Muscle of leg (tissue), 11 donors: ENCODE data around the gene TRPV3. TPM values are rescaled to one million over a fixed set of nuclear protein-coding genes. Genes with fewer than 3 reads are reported as not detected.
A peak's percentile ranks its signal among the peaks of the same experiment; 100 is the strongest.

Source experiments
- DNase-seq: peaks from one replicate; pipeline ENCODE4 v3.0.0; 2013
- H3K27ac ChIP-seq: one replicate; pipeline ENCODE4 v1.5.1; 2013; ENCODE audit warnings: mild to moderate bottlenecking, low read length, control low read depth
- H3K27me3 ChIP-seq: one replicate; pipeline ENCODE4 v1.6.1; 2013; ENCODE audit warnings: low read length; ENCODE audit not compliant: control insufficient read depth, insufficient read depth
- H3K36me3 ChIP-seq: one replicate; pipeline ENCODE4 v1.6.1; 2013; ENCODE audit warnings: low read length; ENCODE audit not compliant: control insufficient read depth, insufficient read depth
- H3K4me1 ChIP-seq: one replicate; pipeline ENCODE4 v1.6.1; 2013; ENCODE audit warnings: low read length; ENCODE audit not compliant: control insufficient read depth, insufficient read depth
- H3K4me3 ChIP-seq: one replicate; pipeline ENCODE4 v1.5.1; 2013; ENCODE audit warnings: low read length, control low read depth
- H3K9me3 ChIP-seq: replicated peaks from 2 replicates; pipeline ENCODE4 v1.6.1; 2013; ENCODE audit warnings: low read depth, low read length; ENCODE audit not compliant: control insufficient read depth
- WGBS: methylation state at CpG from one replicate; pipeline ENCODE4 v1.1.5; 2013; ENCODE audit warnings: missing lambda C conversion rate; ENCODE audit not compliant: insufficient coverage; 5-methylcytosine and 5-hydroxymethylcytosine counted together
- polyA plus RNA-seq, 8 donors: library from polyadenylated mRNA; unstranded; fragments of 120-200 nt; gene quantifications; one replicate each; pipeline versions ENCODE4 v1.2.1 to v1.2.3, GENCODE V29; 2013; ENCODE audit warnings: inconsistent platforms in 1 of 8, low replicate concordance in 1 of 8; ENCODE audit not compliant: insufficient read length in 8 of 8, insufficient read depth in 1 of 8
- total RNA-seq: library from RNA; stranded (reverse); fragments of 120-200 nt; gene quantifications from one replicate; pipeline ENCODE4 v1.2.4, GENCODE V29; 2013

Gene TRPV3
- total and polyA plus RNA-seq, 9 donors: 0.74 to 2.4 (median 1.5) TPM

DNA sequence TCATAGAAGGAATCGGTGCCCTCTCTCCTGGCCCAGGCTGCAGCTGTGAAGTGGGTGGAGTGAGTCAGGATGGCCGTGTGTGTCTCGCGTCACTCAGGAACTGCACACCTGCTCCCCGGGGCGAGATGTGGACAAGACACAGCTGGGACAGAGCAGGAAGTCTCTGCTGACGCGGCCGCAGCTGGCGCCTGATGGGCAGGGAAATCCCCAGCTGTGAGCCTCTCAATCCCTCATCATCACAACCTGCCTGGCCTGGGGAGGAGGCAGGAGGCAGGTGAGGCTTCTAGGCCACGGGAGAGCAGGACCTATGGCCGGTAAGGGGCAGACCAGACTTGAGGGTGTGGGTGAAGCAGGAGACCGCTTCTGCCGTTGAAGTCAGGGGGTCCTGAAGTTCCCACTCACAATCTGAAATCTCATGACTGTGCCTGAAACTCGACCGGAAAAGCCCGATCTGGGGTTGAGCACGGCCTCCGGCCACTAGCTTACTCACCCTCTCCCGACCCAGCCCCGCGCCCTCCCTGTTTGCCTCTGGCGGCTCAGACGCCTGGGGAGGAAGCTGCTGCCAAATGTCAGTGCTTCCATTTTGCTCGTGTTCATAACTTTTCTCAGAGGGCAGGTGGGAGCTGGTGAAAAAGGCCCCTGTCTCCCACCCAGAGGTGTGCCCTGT lies 1.1 kb upstream of the TRPV3 start:
- Histone ChIP-seq H3K36me3 (no peaks in the 10 kb centered on the region), H3K4me3 (no peak overlapping the region), H3K9me3 (no peaks in the 10 kb centered on the region), H3K27me3 (no peaks in the 10 kb centered on the region), H3K27ac (no peak overlapping the region), H3K4me1 (peaks cover 22% of the 10 kb centered on the region)
- 45% methylated on average over 22 of the region's 25 CpGs for WGBS
- DNase-seq: peak; percentile 59

DNA sequence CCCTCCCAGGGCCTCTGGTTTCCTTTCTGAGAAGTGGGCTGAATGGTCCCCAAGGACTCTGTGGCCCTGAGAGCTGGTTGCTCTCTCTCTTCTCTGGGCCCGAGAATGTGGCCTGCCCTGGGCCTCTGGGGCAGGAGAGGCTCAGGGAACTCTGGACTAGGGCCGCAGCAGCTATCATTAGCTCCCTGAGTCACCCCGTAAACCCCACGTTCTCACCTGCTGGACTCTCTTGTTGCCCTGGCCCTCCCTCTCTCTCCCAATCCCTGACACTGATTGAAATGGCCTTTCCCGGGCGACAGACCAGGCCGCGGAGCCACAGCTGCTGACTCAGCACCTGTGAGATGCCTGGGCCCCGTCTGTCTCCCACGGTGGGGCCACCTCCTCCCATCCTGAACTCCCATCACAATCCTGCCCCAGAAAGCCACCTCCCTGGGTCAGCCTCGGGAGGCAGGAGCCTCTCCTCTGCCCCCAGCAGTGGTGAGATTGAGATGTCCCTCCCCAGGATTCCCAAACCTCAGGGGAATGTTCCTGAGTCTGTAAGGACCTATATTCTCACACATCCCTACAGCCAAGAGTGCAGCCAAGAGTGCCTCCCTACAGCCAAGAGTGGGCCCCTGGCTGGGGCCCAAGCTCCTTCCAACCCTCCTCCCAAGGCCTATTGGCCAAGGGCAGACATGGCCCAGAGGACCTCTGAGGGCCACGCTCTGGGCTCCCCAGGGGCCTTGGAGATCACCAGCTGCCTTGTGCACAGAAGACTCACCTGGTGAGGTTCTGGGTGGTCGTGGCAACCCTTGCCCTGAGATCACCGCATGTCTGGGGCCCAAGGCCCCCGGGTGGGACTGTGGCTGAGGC lies 470 bp downstream of the TRPV3 start:
- no peak for DNase-seq
- Histone ChIP-seq H3K4me1 (peaks cover 22% of the 10 kb centered on the region), H3K27me3 (no peaks in the 10 kb centered on the region), H3K36me3 (no peaks in the 10 kb centered on the region), H3K9me3 (no peaks in the 10 kb centered on the region), H3K27ac (no peak overlapping the region), H3K4me3 (no peak overlapping the region)
- 63% methylated on average over 13 of the region's 15 CpGs for WGBS

DNA sequence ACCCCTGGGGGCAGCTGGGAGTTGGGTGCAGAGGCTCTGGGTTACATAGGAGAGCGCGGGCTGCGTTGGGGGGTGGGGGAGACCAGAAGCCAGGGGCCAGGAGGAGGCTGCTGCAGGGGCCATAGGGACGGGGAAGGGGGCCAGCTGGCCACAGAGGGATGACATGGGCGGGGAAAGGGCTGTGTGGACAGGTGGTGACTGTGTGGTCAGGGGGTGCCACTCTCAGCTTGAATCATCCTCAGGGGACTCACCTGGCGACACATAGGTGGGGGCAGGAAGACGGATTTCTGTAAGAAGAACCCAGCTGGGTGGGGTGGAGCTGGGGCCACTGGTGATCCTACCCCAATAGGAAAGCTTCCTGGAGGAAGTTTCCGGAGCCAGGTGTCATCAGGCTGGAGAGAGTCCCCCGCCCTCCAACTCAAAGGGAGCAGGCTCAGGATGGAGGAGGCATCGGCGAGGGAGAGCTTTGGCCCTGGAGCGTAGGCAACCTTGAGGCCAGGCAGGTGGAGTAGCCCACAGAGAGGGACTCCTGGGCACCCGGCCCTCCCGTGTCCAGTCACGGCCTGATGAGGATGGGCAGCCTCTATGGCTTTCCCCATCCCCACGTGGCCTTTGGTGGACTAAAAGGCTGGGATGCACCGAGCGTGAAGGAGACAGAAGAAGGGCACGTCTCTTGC lies 1.2 kb downstream of the TRPV3 start:
- no peaks in the 10 kb centered on the region for H3K9me3 ChIP-seq
- DNase-seq: no peak
- H3K36me3 ChIP-seq: no peaks in the 10 kb centered on the region
- 88% methylated on average over 15 of the region's 19 CpGs for WGBS
- peaks cover 22% of the 10 kb centered on the region for H3K4me1 ChIP-seq
- no peaks in the 10 kb centered on the region for H3K27me3 ChIP-seq
- H3K27ac ChIP-seq: no peak overlapping the region
- no peak overlapping the region for H3K4me3 ChIP-seq

DNA sequence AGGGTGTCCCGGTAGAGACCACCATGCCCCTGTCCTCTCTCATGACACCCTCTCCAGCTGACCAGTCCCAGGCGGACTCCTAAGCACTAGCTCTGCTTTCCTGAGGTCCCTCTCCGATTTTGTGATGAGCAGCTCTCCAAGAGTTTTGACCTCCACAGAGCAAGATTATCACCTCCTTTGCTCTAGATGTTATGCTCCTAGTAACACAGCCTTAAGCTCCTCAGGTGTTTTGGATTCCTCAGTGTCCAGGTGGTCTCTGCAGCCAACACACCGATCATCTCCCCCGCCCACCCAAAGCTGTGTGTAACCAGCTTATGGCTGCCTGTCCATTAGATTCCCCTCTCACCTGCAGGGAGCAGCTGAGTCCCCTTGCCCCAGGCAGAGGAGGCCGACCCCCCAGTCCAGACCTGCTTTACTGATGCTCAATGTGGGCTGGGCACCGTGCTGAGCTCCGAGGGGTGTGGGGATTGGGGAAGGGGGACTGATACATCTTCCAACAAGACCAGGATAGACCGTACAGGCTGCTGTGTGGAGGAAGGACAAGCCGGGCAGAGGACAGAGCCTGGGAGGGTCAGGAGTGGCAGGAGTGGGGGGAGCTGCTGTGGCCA lies 2.3 kb downstream of the TRPV3 start:
- Histone ChIP-seq H3K9me3 (no peaks in the 10 kb centered on the region), H3K4me3 (no peak overlapping the region), H3K36me3 (no peaks in the 10 kb centered on the region), H3K27me3 (no peaks in the 10 kb centered on the region), H3K4me1 (peaks cover 22% of the 10 kb centered on the region), H3K27ac (no peak overlapping the region)
- 81% methylated on average over 6 of the region's 10 CpGs for WGBS
- no peak for DNase-seq

DNA sequence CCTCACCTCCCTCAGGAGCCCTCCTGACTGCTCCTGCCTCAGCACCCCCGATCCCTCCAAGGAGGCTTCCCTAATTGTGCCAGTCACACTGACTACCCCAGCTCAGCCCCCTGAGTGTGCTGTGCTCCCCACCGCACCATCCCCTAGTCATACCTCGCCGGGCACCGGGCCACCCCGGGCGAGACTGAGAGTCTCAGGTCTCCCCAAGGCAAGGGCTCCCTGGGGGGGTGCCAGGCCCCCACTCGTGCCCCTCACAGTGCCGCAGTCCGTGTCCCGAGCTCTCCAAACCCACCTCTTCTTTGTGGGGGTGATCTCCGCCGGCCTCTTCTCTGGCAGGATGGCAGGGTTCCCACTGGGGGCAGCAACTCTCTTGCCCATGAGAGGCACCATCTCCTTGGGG lies 3.2 kb downstream of the TRPV3 start:
- WGBS: 100% methylated on average over 1 of the region's 13 CpGs

DNA sequence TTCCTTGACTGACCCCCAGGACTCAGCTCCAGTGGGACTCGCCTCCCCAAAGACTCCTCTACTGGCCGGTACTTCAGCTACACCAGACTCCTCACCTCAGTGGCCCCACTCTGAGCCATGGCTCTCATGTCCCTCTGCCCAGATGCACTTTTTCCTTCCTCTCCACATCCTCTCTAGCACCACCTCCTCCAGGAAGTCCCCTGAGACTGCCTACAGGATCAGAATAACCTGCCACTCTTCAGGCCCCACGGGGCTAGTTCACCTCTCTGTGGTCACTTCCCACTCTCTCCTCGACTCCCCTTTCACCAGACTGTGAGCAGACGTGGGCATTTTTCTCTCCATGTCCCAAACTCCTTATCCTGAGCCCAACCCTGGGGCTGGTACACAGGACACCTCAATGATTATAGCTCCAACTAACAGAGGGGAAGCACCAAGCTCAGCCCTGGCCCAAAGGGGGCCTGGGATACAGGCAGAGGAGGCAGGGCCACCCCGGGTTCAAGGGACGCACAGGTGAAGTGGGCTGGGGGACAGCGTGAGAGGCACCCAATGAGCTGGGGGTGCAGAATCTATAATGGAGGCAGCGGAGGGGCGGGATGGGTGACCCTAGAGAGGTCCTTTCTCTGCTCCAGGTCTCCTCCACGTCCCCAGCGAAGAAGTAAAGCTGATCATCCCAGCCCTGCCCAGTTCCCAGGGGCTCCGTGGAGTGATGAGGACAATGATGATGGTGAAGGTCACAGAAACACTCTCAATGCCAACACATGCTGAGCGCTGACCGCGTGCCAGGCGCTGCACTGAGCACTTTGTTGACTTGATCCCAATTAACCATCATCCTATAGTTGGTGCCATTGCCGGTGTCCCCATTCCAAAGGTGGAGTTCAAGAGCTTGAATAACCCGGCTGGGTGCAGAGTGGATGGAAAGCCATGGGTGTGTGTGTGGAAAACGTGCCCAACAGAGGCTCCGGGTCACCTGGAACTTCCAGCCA lies 3.9 kb downstream of the TRPV3 start:
- Histone ChIP-seq H3K4me1 (peaks cover 22% of the 10 kb centered on the region), H3K9me3 (no peaks in the 10 kb centered on the region), H3K27me3 (no peaks in the 10 kb centered on the region), H3K4me3 (no peak overlapping the region), H3K36me3 (no peaks in the 10 kb centered on the region), H3K27ac (no peak overlapping the region)
- DNase-seq: no peak
- WGBS: 70% methylated on average over 7 of the region's 21 CpGs

More for the DNA sequence above, 3.2 kb downstream of the TRPV3 start:
- Histone ChIP-seq H3K4me3 (no peak overlapping the region), H3K27me3 (no peaks in the 10 kb centered on the region), H3K36me3 (no peaks in the 10 kb centered on the region), H3K4me1 (peaks cover 22% of the 10 kb centered on the region), H3K27ac (no peak overlapping the region), H3K9me3 (no peaks in the 10 kb centered on the region)
- no peak for DNase-seq

DNA sequence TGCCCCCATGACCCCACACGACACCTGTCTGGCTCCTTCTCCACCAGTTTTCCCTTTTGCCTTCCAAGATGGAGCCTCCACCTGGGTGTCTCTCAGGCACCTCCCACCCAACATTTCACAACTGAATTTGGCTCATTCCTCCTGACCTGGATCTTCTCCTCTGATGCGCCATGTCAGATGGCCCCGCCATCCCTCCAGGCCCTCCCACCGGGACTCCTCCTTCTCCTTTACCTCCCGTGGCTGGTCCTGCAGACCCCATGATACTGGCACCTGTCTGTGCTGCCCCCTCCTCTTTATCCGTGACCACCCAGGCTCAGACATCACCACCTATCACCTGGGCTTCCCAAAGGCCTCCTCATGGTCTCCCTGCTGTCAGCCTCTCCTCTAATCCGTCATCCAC lies 4.7 kb downstream of the TRPV3 start:
- H3K27me3 ChIP-seq: no peaks in the 10 kb centered on the region
- no peak for DNase-seq
- no peak overlapping the region for H3K4me3 ChIP-seq
- H3K36me3 ChIP-seq: no peaks in the 10 kb centered on the region
- H3K9me3 ChIP-seq: no peaks in the 10 kb centered on the region
- no peak overlapping the region for H3K27ac ChIP-seq
- peaks cover 14% of the 10 kb centered on the region for H3K4me1 ChIP-seq
- 83% methylated on average over 7 of the region's 7 CpGs for WGBS

DNA sequence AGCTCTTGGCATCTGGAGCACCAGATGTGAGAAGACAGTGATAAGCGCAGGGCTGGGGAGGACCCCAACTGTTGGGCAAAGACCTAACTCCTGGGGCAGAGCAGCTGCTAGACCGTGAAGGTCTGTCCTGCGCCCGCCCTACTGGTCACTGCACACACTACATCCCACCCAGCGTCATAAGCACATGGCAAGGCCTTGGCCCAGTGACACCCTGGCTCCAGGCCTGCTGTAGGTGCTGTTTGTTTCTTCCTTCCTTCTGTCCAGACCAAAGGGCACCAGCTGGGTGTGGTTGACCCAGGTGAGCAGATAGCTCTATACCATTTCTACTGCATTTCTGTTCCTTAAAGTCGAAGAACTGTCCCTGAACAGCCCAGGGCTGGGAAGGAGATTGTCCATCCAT lies 6.4 kb downstream of the TRPV3 start:
- Histone ChIP-seq H3K9me3 (no peaks in the 10 kb centered on the region), H3K4me1 (no peaks in the 10 kb centered on the region), H3K27ac (no peak overlapping the region), H3K27me3 (no peaks in the 10 kb centered on the region), H3K4me3 (no peak overlapping the region), H3K36me3 (no peaks in the 10 kb centered on the region)
- DNase-seq: no peak
- 77% methylated on average over 6 of the region's 6 CpGs for WGBS

DNA sequence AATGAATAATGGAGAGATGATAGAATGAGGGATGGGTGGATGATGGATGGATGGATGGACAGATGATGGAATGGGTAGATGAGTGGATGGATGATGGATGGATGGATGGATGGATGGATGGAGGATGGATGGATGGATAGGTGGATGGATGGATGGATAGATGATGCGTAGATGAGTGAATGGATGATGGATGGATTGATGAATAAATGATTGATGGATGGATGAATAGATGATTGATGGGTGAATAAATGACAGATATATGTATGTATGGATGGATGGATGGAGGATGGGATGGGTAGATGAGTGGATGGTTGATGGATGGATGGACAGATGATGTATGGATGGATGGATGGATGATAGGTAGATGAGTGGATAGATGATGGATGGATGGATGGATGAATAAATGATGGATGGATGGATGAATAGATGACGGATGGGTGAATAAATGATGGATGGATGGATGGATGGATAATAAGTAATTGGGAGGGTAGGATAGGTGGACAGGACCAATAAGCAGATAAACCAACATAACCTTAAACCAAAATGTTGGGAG lies 7.9 kb downstream of the TRPV3 start:
- DNase-seq: no peak
- H3K4me1 ChIP-seq: no peaks in the 10 kb centered on the region
- no peak overlapping the region for H3K4me3 ChIP-seq
- WGBS: 100% methylated on average over 1 of the region's 2 CpGs
- no peaks in the 10 kb centered on the region for H3K9me3 ChIP-seq
- H3K36me3 ChIP-seq: no peaks in the 10 kb centered on the region
- no peak overlapping the region for H3K27ac ChIP-seq
- no peaks in the 10 kb centered on the region for H3K27me3 ChIP-seq
